HS-5 (cell line): Measurements from ENCODE around the gene USP6.
"Not testable (repeated sequence)": the region's sequence is repeated elsewhere in the genome, so short reads cannot be mapped to it uniquely, and the experiment has no call there.

ENCODE experiments used
- DNase-seq: peaks from one replicate; pipeline ENCODE4 v3.0.0-alpha.2; 2012; ENCODE audit warnings: low read depth

Gene USP6

DNA sequence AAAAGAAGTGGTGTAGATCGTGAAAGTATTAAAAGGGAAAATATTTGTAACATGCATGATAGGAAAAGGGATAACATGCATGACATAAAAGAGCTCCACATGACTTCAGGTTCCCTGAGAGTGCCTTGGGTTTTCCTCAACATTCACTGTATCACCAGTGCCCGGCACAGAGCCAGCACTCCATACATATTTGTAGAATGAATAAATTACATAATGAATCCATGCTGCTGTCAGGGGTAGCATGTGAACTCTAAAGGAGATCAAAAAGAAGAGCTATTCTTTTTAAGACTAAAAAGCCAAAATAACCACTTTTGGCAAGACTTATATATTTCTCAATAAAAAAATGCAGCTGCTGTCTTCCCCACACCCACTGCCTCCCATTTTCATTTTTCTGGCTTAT lies 78.5 kb downstream of the USP6 start:
- DNase-seq: no peak

DNA sequence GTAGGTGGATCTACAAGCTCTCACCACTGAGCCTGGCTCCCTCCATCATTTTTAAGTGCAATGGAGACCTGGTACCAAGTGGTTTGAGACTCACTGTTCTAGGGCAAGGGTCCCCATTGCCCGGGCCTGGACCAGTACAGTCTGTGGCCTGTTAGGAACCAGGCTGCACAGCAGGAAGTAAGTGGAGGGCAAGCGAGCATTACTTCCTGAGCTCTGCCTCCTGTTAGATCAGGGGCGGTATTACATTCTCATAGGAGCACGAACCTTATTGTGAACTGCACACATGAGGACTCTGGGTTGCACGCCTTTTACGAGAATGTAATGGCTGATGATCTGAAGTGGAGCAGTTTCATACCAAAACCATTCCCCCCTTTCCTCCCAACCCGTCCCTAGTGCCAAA lies 82.6 kb downstream of the USP6 start:
- no peak for DNase-seq

DNA sequence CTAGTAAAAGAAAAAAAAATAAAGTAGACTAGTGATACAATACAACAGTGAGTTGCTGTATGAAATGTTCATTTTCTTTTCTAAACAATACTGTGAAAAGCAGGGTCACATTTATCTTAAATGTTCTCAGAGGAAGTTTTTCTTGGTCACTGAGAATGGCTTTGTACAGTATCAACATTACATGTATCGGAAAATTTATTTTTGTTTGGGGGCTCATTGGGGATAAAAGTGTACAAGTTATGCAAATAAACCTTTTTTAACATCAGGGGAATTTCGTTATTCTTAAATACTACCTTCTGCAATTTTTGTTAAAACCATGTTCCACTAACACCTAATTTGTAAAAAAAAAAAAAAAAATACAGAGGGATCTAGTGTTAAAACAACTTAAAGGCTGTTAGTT lies 84.5 kb downstream of the USP6 start:
- no peak for DNase-seq

DNA sequence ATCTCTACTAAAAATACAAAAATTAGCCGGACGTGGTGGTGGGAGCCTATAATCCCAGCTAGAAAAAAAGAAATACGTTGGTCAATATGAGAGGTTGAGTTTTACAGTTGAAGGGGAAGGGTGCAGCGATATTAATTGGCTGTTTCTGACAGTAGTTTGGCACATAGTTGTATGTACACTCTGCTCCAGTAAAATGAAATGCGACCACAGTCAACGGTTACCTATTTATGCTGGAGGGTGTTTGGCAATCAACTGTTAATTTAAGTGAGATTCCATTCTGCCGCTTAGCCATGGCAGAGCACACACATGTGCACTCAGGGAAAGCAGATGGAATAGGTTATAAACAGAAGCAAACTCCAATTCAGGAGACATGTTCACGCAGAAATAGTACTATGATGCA lies 85.2 kb downstream of the USP6 start:
- DNase-seq: no peak

DNA sequence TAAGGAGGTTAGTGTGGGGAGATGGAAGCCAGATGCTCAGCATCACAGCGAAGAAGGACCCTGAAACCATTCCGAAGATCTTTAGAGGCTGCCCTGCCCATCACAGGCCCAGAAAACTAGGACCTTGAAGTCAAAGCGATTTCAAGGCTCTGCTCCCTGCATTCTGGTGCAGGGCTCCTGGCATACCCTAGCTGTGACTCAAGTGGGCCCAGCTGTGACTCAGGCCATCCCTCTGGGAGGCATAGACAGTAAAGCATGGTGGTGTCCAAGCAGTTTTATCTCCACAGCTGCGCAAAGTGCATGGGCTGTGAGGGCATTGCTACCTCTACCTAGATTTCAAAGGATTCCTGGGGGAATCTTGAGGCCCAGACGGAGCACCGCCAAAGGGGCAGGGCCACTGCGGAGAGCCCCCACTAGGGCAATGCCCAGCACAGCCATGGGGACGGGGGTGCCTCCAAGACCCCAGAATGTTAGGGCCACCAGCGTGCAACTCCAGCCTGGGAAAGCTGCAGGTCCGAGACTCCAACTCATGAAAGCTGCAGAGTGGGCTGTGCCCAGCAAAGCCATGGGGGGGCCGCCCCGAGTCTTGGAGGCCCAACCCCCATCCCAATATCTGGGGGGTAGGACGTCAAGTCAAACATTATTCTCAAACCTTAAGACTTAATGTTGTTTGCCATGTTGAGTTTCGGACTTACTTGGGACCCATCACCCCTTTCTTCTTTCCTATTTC lies 87.5 kb downstream of the USP6 start:
- no peak for DNase-seq

DNA sequence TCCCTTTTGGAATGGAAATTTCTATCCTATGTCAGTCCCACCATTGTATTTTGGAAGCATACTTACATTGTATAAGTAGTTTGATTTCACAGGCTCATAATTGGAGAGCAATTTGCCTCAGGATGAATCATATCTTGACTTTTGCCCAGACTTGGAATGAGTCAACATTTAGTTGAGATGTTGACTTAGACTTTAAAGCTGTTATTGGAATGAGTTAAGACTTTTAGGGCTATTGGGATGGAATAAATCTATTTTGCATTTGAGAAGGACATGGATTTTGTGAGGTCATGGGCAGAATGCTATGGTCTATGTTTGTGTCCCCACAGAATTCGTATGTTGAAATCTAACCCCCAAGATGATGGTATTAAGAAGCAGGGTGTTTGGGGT lies 88.1 kb downstream of the USP6 start:
- DNase-seq: peak; percentile 52

DNA sequence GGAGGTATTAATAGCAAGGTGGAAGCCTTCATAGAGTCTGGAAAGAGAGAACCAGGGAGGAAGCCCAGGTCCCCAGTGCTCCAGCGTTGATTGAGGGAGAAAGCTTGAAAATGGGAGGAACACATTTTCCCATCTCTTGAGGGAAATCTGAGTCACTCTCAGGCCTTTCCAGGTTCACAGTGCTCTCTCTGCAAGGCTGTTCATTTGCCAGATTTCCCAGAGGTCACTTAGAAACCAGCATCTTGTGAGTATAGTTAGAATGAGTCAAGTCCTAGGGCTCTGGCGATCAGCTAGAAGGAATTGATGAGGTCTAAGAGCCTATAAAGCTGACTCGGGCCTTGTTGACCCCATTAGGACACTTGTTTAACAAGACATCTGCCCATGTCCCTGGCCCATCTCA lies 93.6 kb downstream of the USP6 start:
- DNase-seq: no peak

DNA sequence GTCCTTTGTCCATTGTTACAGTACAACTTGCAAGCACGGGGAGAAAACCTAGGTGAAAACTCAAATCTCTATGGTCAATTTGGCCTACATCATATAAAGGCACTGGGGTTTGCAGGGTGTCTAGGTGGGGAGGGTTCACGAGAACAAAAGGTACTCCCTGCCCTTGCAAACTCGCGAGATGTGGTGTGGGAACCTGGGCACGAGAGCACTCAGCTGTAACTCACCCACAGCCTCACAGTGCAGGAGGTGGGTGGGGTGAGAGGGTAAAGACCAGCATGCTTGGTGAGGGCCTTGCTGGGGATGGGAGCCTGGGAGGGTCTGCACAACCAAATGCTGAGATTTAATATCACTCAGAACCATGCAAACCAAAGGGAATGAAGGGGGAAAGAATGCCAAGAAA lies 94.3 kb downstream of the USP6 start:
- DNase-seq: no peak

DNA sequence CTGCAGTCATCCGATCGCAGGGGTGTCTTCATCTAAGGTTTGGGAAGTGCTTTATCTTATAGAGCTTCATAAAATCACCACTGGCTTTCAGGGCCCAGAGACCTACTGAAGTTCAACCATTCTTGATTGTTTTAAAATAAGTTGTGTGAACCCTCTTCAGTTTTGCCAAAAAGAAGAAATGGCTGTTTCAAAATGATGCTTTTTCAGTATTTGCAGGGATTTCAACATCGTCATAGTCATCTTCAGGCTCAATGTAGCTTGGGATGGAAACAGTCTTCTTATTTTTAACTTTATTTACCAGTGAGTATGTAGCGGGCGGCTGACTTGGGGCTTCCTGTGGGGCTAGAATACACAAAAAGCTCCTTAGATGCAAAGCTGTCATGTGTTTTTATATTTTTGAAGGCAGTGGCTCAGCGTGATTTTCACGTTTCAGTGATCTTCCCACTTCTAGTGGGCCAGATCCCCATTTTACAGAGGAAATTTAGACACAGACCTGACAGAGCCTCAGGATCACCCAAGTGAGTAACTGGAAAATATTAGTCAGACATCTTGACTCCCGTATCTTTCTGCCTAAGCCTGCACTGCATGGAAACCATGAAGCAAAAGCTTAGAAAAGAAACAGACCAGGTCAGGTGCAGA lies 94.9 kb downstream of the USP6 start:
- DNase-seq: no peak

DNA sequence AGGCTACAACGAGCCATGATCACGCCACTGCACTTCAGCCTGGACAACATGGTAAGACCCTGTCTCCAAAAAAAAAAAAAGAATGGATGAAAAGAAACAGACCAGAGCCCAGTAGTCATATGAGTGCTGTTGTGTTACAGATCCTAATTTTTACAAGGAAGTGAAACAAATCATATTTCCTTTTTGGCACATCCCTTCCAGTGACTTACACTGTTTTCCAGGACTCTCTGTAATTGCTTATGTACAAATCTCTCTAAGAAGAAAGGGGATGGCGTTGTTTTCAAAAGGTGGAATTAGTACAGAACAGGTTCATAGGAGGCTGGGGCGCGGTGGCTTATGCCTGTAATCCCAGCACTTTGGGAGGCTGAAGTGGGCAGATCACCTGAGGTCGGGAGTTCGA lies 95.6 kb downstream of the USP6 start:
- DNase-seq: no peak

DNA sequence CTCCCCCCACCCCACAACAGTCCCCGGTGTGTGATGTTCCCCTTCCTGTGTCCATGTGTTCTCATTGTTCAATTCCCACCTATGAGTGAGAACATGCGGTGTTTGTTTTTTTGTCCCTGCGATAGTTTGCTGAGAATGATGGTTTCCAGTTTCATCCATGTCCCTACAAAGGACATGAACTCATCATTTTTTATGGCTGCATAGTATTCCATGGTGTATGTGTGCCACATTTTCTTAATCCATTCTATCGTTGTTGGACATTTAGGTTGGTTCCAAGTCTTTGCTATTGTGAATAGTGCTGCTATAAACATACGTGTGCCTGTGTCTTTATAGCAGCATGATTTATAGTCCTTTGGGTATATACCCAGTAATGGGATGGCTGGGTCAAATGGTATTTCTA lies 101.7 kb downstream of the USP6 start:
- not testable (repeated sequence) for DNase-seq

DNA sequence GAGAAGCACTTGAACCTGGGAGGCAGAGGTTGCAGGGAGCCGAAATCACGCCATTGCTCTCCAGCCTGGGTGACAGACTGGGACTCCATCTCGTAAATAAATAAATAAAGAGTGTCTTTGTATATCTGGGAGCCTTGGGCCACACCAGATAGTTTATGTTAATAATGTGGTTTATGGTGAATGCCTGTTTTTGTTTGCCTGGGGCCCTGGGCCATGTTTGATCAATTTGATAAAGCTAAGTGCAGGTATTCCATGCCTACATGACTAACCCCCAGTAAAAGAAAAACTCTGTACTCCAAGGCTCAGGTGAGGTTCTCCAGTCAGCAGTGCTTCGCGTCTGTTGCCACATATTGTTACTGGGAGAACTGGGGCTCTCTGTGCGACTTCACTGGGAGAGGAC lies 103.7 kb downstream of the USP6 start:
- DNase-seq: no peak

DNA sequence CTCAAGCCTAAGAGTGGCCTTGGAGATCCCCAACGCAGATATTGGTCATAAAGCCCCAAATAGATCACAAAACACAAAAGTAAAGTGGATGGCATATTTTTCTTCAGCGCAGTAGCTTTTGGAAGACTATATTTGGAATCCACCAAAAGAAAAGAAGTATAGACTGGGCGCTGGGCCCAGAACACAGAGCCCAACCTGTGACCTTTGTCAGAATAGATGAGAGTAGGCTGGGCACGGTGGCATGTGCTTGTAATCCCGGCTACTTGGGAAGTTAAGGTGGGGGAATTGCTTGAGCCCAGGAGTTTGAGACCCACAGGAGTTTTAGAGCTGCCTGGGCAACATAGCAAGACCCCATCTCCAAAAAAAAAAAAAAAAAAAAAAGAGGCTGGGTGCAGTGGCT lies 104.2 kb downstream of the USP6 start:
- DNase-seq: no peak

DNA sequence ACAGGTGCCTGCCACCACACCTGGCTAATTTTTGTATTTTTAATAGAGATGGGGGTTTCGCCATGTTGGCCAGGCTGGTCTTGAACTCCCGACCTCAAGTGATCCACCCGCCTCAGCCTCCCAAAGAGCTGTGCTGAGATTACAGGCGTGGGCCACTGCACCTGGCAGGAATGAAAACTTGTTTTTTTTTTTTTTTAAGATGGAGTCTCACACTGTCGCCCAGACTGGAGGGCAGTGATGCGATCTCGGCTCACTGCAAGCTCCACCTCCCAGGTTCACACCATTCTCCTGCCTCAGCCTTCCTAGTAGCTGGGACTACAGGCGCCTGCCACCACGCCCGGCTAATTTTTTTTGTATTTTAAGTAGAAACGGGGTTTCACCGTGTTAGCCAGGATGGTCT lies 106.1 kb downstream of the USP6 start:
- DNase-seq: not testable (repeated sequence)
